Caco-2 (cell line): ENCODE data around the gene MOXD1. TPM values are rescaled to one million over a fixed set of nuclear protein-coding genes. Genes with fewer than 3 reads are reported as not detected.
A peak's percentile ranks its signal among the peaks of the same experiment; 100 is the strongest.

Experiments used
- BruUV-seq: library from RNA; stranded (reverse); fragments of 400-500 nt; replicated peaks from 2 replicates; lab custom pipeline; 2021; lab: Mats Ljungman, UMichigan
- CTCF ChIA-PET: fragments of 300-600 bp; sonication (Branson Sonifier 250); formaldehyde crosslinking; loops from one replicate; lab custom pipeline; 2022; ENCODE audit warnings: antibody characterized with exemption; lab: Charles Lee
- POLR2A ChIA-PET: fragments of 300-600 bp; sonication (Branson Sonifier 250); formaldehyde crosslinking; loops from one replicate; lab custom pipeline; 2022; ENCODE audit warnings: antibody characterized with exemption; lab: Charles Lee
- DNase-seq, 2 experiments: peaks; one replicate each; pipeline versions ENCODE4 v3.0.0 to v3.0.0-alpha.2; 2020 to 2022
- H3K27me3 ChIP-seq: replicated peaks from 2 replicates; pipeline ENCODE4 v1.6.0; 2011; ENCODE audit warnings: low read length; ENCODE audit not compliant: control insufficient read depth, insufficient read depth
- H3K36me3 ChIP-seq: 2 replicates; pipeline ENCODE4 v1.5.1; 2011; ENCODE audit warnings: low read length; ENCODE audit not compliant: control insufficient read depth, insufficient read depth
- H3K4me1 ChIP-seq: fragments of 250-450 bp; sonication (Bioruptor Pico); 2 replicates; pipeline ENCODE4 v1.5.1; 2020; ENCODE audit warnings: mild to moderate bottlenecking
- H3K4me3 ChIP-seq: 2 replicates; pipeline ENCODE4 v1.5.1; 2011; ENCODE audit warnings: low read depth, mild to moderate bottlenecking, control low read depth, low read length
- H3K9me3 ChIP-seq: fragments of 250-450 bp; sonication (Bioruptor Pico); 2 replicates; pipeline ENCODE4 v1.5.1; 2020; ENCODE audit warnings: mild to moderate bottlenecking, moderate library complexity
- H3K27ac Mint-ChIP-seq: one replicate; pipeline ENCODE4 v1.8.0; 2022; ENCODE audit warnings: mixed read lengths; ENCODE audit not compliant: unreplicated experiment
- H3K27me3 Mint-ChIP-seq: one replicate; pipeline ENCODE4 v1.8.0; 2022; ENCODE audit warnings: mixed read lengths; ENCODE audit not compliant: insufficient read depth, unreplicated experiment
- H3K36me3 Mint-ChIP-seq: one replicate; pipeline ENCODE4 v1.8.0; 2022; ENCODE audit warnings: mild to moderate bottlenecking, mixed read lengths; ENCODE audit not compliant: insufficient read depth, unreplicated experiment
- H3K4me1 Mint-ChIP-seq: one replicate; pipeline ENCODE4 v1.8.0; 2022; ENCODE audit warnings: low read depth, mixed read lengths; ENCODE audit not compliant: unreplicated experiment
- H3K4me3 Mint-ChIP-seq: one replicate; pipeline ENCODE4 v1.8.0; 2022; ENCODE audit warnings: mild to moderate bottlenecking, moderate library complexity, mixed read lengths; ENCODE audit not compliant: unreplicated experiment
- H3K9me3 Mint-ChIP-seq: one replicate; pipeline ENCODE4 v1.8.0; 2022; ENCODE audit warnings: mixed read lengths; ENCODE audit not compliant: unreplicated experiment
- intact Hi-C: fragments of 100-400 bp; cut with micrococcal nuclease; formaldehyde crosslinking; loops from one replicate; pipeline ENCODE4 v1.10.0; 2022; ENCODE audit not compliant: unreplicated experiment
- total RNA-seq: library from RNA; stranded (reverse); gene quantifications from 2 replicates; pipeline ENCODE4 v1.2.3, GENCODE V29; 2022
- TF ChIP-seq, protein P1 (sequence below), 2 experiments: fragments of 200-600 bp in 1 of 2; IDR thresholded peaks; 1 replicate in 1 of 2; 2 replicates in 1 of 2; pipeline versions ENCODE4 v1.5.1 to v1.8.0; 2011 to 2022; ENCODE audit warnings: antibody characterized with exemption in 1 of 2, control low read depth in 1 of 2, inconsistent platforms in 1 of 2, low read depth in 1 of 2, low read length in 1 of 2, mild to moderate bottlenecking in 1 of 2, moderate library complexity in 1 of 2; ENCODE audit not compliant: insufficient read depth in 1 of 2, severe bottlenecking in 1 of 2, unreplicated experiment in 1 of 2

The MOXD1 gene
- total RNA-seq, 1 experiment from 2014 or later: 0.09 TPM

DNA sequence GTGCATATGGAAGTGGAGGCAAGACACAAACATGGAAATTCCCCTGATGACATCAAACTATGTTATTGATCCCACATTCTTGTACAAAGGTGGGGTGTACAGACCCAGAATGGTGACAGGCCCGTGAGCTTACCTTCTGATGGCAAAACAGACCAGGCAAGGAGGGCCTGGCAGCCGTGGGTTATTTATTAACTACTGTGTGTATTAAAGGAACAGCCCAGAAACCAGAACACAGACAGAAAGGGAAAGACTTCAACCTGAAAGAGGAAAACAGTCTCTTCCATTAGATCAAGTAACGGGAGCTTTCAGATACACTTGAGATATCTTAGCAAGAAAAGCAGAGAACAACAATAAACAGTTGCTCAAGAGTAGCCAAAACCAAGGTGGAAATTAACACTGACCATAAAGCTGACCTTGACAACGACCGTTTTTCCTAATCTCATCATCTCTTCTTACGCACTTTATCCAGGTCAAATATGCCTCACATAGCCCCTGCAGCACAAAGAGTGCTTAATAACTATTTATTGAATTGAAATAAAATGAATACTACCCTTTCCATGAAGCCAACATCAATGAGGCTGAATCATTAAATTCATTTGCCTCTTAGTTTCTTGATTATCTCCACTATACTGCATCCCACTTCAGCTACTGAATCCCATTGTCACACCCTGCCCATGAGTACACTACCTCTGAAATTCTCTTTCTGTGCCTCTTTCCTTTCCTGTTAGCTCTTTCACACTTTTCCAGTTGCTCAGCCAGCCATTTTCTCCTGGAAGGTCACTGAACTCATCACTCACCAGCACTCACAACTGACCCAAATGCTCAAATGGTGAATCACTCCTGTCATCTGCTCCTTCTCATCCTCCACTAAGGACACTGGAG, 67.4 kb downstream of the MOXD1 start:
- no peaks in the 10 kb centered on the region for H3K27me3 Mint-ChIP-seq
- peak overlapping the region; percentile 63 for H3K27ac Mint-ChIP-seq
- H3K4me1 Mint-ChIP-seq: peaks cover 20% of the 10 kb centered on the region
- no peaks in the 10 kb centered on the region for H3K36me3 Mint-ChIP-seq
- no TSS peak for BruUV-seq
- CTCF ChIA-PET: interaction anchor here (0.6 to 1.4 kb wide), 2 partner anchors 20 to 54 kb away, joined by 3 to 6 read pairs; no protein-coding TSS in a partner anchor
- intact Hi-C loops: loop anchor here (1.0 kb wide), 1 partner anchor 34 kb away; no protein-coding TSS in a partner anchor
- peak; percentile 73 for DNase-seq
- peak overlapping the region; percentile 65 for H3K4me3 Mint-ChIP-seq
- POLR2A ChIA-PET: no interaction called here
- no peak overlapping the region for H3K4me3 ChIP-seq
- TF ChIP-seq, protein P1, sequence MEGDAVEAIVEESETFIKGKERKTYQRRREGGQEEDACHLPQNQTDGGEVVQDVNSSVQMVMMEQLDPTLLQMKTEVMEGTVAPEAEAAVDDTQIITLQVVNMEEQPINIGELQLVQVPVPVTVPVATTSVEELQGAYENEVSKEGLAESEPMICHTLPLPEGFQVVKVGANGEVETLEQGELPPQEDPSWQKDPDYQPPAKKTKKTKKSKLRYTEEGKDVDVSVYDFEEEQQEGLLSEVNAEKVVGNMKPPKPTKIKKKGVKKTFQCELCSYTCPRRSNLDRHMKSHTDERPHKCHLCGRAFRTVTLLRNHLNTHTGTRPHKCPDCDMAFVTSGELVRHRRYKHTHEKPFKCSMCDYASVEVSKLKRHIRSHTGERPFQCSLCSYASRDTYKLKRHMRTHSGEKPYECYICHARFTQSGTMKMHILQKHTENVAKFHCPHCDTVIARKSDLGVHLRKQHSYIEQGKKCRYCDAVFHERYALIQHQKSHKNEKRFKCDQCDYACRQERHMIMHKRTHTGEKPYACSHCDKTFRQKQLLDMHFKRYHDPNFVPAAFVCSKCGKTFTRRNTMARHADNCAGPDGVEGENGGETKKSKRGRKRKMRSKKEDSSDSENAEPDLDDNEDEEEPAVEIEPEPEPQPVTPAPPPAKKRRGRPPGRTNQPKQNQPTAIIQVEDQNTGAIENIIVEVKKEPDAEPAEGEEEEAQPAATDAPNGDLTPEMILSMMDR (IDR thresholded peaks at IDR 0.05; ENCODE audit: insufficient read depth in 1 of 2, low read depth in 1 of 2, low read length in 1 of 2, severe bottlenecking in 1 of 2, unreplicated experiment in 1 of 2): no peak
- H3K4me1 ChIP-seq: peaks cover 20% of the 10 kb centered on the region
- H3K9me3 ChIP-seq: no peaks in the 10 kb centered on the region
- H3K27me3 ChIP-seq: no peaks in the 10 kb centered on the region
- no peaks in the 10 kb centered on the region for H3K36me3 ChIP-seq
- no peaks in the 10 kb centered on the region for H3K9me3 Mint-ChIP-seq

DNA sequence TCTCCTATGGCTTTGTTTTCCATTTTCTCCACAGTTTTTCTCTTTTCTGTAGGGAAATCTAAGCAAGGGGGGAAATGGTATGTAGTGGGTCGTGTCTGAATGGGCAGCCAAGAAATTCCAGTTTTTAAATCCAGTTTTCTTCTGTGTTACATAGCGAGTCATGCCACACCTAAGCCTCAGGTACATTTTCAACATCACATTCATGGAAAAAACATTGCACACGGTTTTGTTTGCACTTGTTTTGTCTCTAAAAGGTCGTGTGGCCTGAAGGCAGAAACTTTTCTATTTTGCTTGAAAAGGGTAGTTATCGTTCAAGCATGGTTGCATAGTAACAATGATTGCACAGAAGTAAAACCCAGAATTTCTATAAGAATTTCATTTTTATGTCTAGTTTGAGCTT, 70.5 kb downstream of the MOXD1 start:
- ChIA-PET POLR2A (no interaction called here), CTCF (interaction anchor here (0.6 kb wide), 1 partner anchor 62 kb away, joined by 3 read pairs; no protein-coding TSS in a partner anchor)
- Histone ChIP-seq H3K4me1 (peaks cover 20% of the 10 kb centered on the region), H3K27me3 (no peaks in the 10 kb centered on the region), H3K4me3 (no peak overlapping the region), H3K9me3 (no peaks in the 10 kb centered on the region), H3K36me3 (no peaks in the 10 kb centered on the region)
- Mint-ChIP-seq H3K27ac (no peak overlapping the region), H3K4me3 (no peak overlapping the region), H3K27me3 (no peaks in the 10 kb centered on the region), H3K36me3 (no peaks in the 10 kb centered on the region), H3K9me3 (no peaks in the 10 kb centered on the region), H3K4me1 (peaks cover 20% of the 10 kb centered on the region)
- DNase-seq: no peak
- intact Hi-C loops: no loop called here
- no TSS peak for BruUV-seq
- TF ChIP-seq, protein P1 (IDR thresholded peaks at IDR 0.05; ENCODE audit: insufficient read depth in 1 of 2, low read depth in 1 of 2, low read length in 1 of 2, severe bottlenecking in 1 of 2, unreplicated experiment in 1 of 2): no peak

DNA sequence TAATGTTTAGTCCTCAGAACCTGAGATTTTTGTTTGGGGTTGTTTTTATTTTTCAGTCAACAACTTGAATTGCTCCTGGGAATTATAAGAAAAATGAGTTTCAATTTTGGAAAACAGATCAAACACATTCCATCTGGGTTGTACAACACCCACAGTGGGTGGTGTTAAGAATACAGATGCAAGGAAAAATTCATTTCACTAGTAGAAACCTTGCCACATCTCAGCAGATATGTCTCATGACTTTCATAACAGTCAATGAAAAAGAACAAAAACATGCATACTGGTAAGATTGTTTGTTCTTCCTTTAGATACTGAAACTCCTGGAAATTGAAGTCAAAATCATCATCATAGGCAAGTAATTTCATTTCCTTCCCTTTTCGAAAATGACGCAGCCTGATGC, 78.9 kb downstream of the MOXD1 start:
- H3K4me3 Mint-ChIP-seq: no peak overlapping the region
- Histone ChIP-seq H3K4me1 (no peaks in the 10 kb centered on the region), H3K4me3 (no peak overlapping the region), H3K27me3 (no peaks in the 10 kb centered on the region), H3K9me3 (no peaks in the 10 kb centered on the region), H3K36me3 (no peaks in the 10 kb centered on the region)
- ChIA-PET POLR2A (no interaction called here), CTCF (interaction anchor here (0.8 kb wide), 1 partner anchor 43 kb away, joined by 3 read pairs; no protein-coding TSS in a partner anchor)
- no peaks in the 10 kb centered on the region for H3K4me1 Mint-ChIP-seq
- H3K36me3 Mint-ChIP-seq: no peaks in the 10 kb centered on the region
- H3K27ac Mint-ChIP-seq: no peak overlapping the region
- no peak for DNase-seq
- intact Hi-C loops: no loop called here
- no TSS peak for BruUV-seq
- H3K27me3 Mint-ChIP-seq: no peaks in the 10 kb centered on the region
- TF ChIP-seq, protein P1 (IDR thresholded peaks at IDR 0.05; ENCODE audit: insufficient read depth in 1 of 2, low read depth in 1 of 2, low read length in 1 of 2, severe bottlenecking in 1 of 2, unreplicated experiment in 1 of 2): no peak
- H3K9me3 Mint-ChIP-seq: no peaks in the 10 kb centered on the region
